HCT116 (cell line): ENCODE results near the gene TFF2. TPM values are rescaled to one million over a fixed set of nuclear protein-coding genes. Genes with fewer than 3 reads are reported as not detected.

Experiments used
- ATAC-seq: fragments of 200-7000 bp; cut with Tn5 transposase; 2 replicates; pipeline ENCODE4 v1.9.1; 2020; ENCODE audit warnings: mild to moderate bottlenecking, moderate library complexity
- BruUV-seq: library from RNA; stranded (reverse); fragments of 400-500 nt; replicated peaks from 2 replicates; lab custom pipeline; 2021; lab: Mats Ljungman, UMichigan
- CTCF ChIA-PET: fragments of 300-600 bp; sonication (Branson Sonifier 250); formaldehyde crosslinking; loops from one replicate; lab custom pipeline; 2021; ENCODE audit warnings: antibody characterized with exemption; lab: Charles Lee
- POLR2A ChIA-PET: fragments of 300-600, 350-600 bp; sonication (Branson Sonifier 250); formaldehyde crosslinking; loops from one replicate; lab custom pipeline; 2021; ENCODE audit warnings: antibody characterized with exemption; lab: Charles Lee
- RAD21 ChIA-PET, 2 experiments: fragments of 300-600 bp; sonication (Branson Sonifier 250); formaldehyde crosslinking; loops; one replicate each; lab custom pipeline; 2023; ENCODE audit warnings: low total read pairs in 2 of 2; ENCODE audit not compliant: uncharacterized antibody in 2 of 2, unreplicated experiment in 2 of 2, low non-redundant PET in 1 of 2; lab: Charles Lee
- DNase-seq: peaks from one replicate; pipeline ENCODE4 v3.0.0-alpha.2; 2010; ENCODE audit warnings: low read depth, low spot score
- H2AFZ ChIP-seq: fragments of 200-600 bp; shearing (Covaris generic), sonication (generic); 2 replicates; pipeline ENCODE4 v1.6.1; 2017; ENCODE audit warnings: low read depth, mixed run types, mixed read lengths, antibody characterized with exemption, low read length; ENCODE audit not compliant: poor library complexity, severe bottlenecking
- H3K27ac ChIP-seq: 2 replicates; pipeline ENCODE4 v1.5.1; 2012; ENCODE audit warnings: low read depth, low read length
- H3K27me3 ChIP-seq: fragments of 200-600 bp; sonication (generic); 2 replicates; pipeline ENCODE4 v1.6.1; 2016; ENCODE audit warnings: mixed run types, low read length, mixed read lengths; ENCODE audit not compliant: insufficient read depth
- H3K36me3 ChIP-seq, 2 experiments: fragments of 200-500 bp in 1 of 2; fragments of 200-600 bp in 1 of 2; sonication (Bioruptor generic) in 1 of 2; sonication (generic) in 1 of 2; 2 replicates each; pipeline versions ENCODE4 v1.5.1 to v1.6.1; 2014 to 2016; ENCODE audit warnings: low read length in 2 of 2, inconsistent platforms in 1 of 2, mixed read lengths in 1 of 2, mixed run types in 1 of 2; ENCODE audit not compliant: insufficient read depth in 2 of 2, control insufficient read depth in 1 of 2
- H3K4me1 ChIP-seq, 2 experiments: fragments of 200-600 bp in 1 of 2; sonication (generic) in 1 of 2; 2 replicates each; pipeline versions ENCODE4 v1.5.1 to v1.6.1; 2012 to 2017; ENCODE audit warnings: low read length in 2 of 2, inconsistent platforms in 1 of 2, mild to moderate bottlenecking in 1 of 2, mixed read lengths in 1 of 2, mixed run types in 1 of 2, moderate library complexity in 1 of 2; ENCODE audit not compliant: insufficient read depth in 2 of 2, control insufficient read depth in 1 of 2
- H3K4me2 ChIP-seq: fragments of 200-600 bp; sonication (generic); 2 replicates; pipeline ENCODE4 v1.6.1; 2017; ENCODE audit warnings: mixed run types, low read length, mixed read lengths
- H3K4me3 ChIP-seq, 2 experiments: fragments of 200-600 bp in 1 of 2; sonication (generic) in 1 of 2; replicated peaks in 1 of 2; 2 replicates each; pipeline ENCODE4 v1.5.1; 2011 to 2016; ENCODE audit warnings: low read length in 2 of 2, control low read depth in 1 of 2, low read depth in 1 of 2, mild to moderate bottlenecking in 1 of 2, mixed read lengths in 1 of 2, mixed run types in 1 of 2
- H3K79me2 ChIP-seq: fragments of 200-600 bp; sonication (generic); 2 replicates; pipeline ENCODE4 v1.6.1; 2017; ENCODE audit warnings: mild to moderate bottlenecking, mixed run types, low read length, moderate library complexity, mixed read lengths; ENCODE audit not compliant: insufficient read depth
- H3K9ac ChIP-seq: fragments of 200-600 bp; sonication (generic); 2 replicates; pipeline ENCODE4 v1.6.1; 2016; ENCODE audit warnings: low read length, mixed read lengths
- H3K9me2 ChIP-seq: fragments of 200-600 bp; sonication (generic), shearing (Covaris generic); 2 replicates; pipeline ENCODE4 v1.6.1; 2017; ENCODE audit warnings: mixed run types, mild to moderate bottlenecking, moderate library complexity; ENCODE audit not compliant: insufficient read depth
- H3K9me3 ChIP-seq, 2 experiments: fragments of 200-500 bp in 1 of 2; fragments of 200-600 bp in 1 of 2; sonication (Bioruptor generic) in 1 of 2; sonication (generic) in 1 of 2; 2 replicates each; pipeline ENCODE4 v1.6.1; 2014 to 2017; ENCODE audit warnings: low read length in 2 of 2, mixed read lengths in 2 of 2, inconsistent platforms in 1 of 2, low read depth in 1 of 2, mild to moderate bottlenecking in 1 of 2, mixed run types in 1 of 2, moderate library complexity in 1 of 2; ENCODE audit not compliant: control insufficient read depth in 1 of 2, insufficient read depth in 1 of 2
- H4K20me1 ChIP-seq: fragments of 200-600 bp; sonication (generic), shearing (Covaris generic); 2 replicates; pipeline ENCODE4 v1.6.1; 2017; ENCODE audit warnings: mixed run types, mild to moderate bottlenecking, moderate library complexity; ENCODE audit not compliant: insufficient read depth
- ATF3 ChIP-seq: IDR thresholded peaks from 2 replicates; pipeline ENCODE4 v1.6.1; 2012
- CBX3 ChIP-seq: IDR thresholded peaks from 2 replicates; pipeline ENCODE4 v1.6.1; 2012; ENCODE audit warnings: low read depth
- CEBPB ChIP-seq: IDR thresholded peaks from 2 replicates; pipeline ENCODE4 v1.6.1; 2012; ENCODE audit warnings: low read depth
- JUND ChIP-seq: IDR thresholded peaks from 2 replicates; pipeline ENCODE4 v1.6.1; 2012
- POLR2A ChIP-seq: IDR thresholded peaks from 2 replicates; pipeline ENCODE4 v1.7.0; 2011; ENCODE audit warnings: borderline replicate concordance; ENCODE audit not compliant: insufficient read depth, insufficient read length; ENCODE audit errors: extremely low read depth
- REST ChIP-seq: IDR thresholded peaks from 2 replicates; pipeline ENCODE4 v1.6.1; 2012; ENCODE audit warnings: low read depth
- SIN3A ChIP-seq: IDR thresholded peaks from 2 replicates; pipeline ENCODE4 v1.6.1; 2012; ENCODE audit warnings: low read depth
- SP1 ChIP-seq: IDR thresholded peaks from 2 replicates; pipeline ENCODE4 v1.6.1; 2012; ENCODE audit warnings: low read depth
- SRF ChIP-seq: IDR thresholded peaks from 2 replicates; pipeline ENCODE4 v1.6.1; 2012; ENCODE audit warnings: low read depth
- YY1 ChIP-seq: IDR thresholded peaks from 2 replicates; pipeline ENCODE4 v1.6.1; 2011; ENCODE audit warnings: low read length, low read depth, moderate library complexity, mild to moderate bottlenecking; ENCODE audit not compliant: insufficient replicate concordance; ENCODE audit errors: extremely low read depth
- ZFX ChIP-seq: fragments of 450-650 bp; IDR thresholded peaks from 2 replicates; pipeline ENCODE4 v1.6.1; 2017
- ZNF274 ChIP-seq: fragments of 200-500 bp; sonication (Bioruptor generic); IDR thresholded peaks from 2 replicates; pipeline ENCODE4 v1.6.1; 2014; ENCODE audit warnings: mild to moderate bottlenecking, low read depth, low read length, inconsistent platforms
- intact Hi-C: fragments of 100-400 bp; cut with micrococcal nuclease; formaldehyde crosslinking; loops from 2 replicates; pipeline ENCODE4 v1.10.0; 2022
- total RNA-seq: library from RNA; stranded (reverse); gene quantifications from one replicate; pipeline ENCODE4 v1.2.1, GENCODE V29; 2021; ENCODE audit not compliant: unreplicated experiment
- TF ChIP-seq, protein P1 (sequence below): IDR thresholded peaks from 2 replicates; pipeline ENCODE4 v1.6.1; 2011; ENCODE audit warnings: mild to moderate bottlenecking, low read length, moderate library complexity; ENCODE audit not compliant: insufficient replicate concordance; ENCODE audit errors: extremely low read depth
- TF ChIP-seq, protein P2 (sequence below), 3 experiments: fragments of 200-600 bp in 1 of 3; sonication (generic) in 1 of 3; IDR thresholded peaks in 2 of 3; conservative IDR thresholded peaks in 1 of 3; 2 replicates each; pipeline ENCODE4 v1.5.1; 2012 to 2017; ENCODE audit warnings: low read depth in 2 of 3, low read length in 2 of 3, antibody characterized with exemption in 1 of 3, borderline replicate concordance in 1 of 3, control low read depth in 1 of 3, mild to moderate bottlenecking in 1 of 3, mixed read lengths in 1 of 3, mixed run types in 1 of 3, moderate library complexity in 1 of 3; ENCODE audit not compliant: insufficient read depth in 1 of 3

Gene TFF2
- total RNA-seq, 1 experiment from 2014 or later, result not detected

DNA sequence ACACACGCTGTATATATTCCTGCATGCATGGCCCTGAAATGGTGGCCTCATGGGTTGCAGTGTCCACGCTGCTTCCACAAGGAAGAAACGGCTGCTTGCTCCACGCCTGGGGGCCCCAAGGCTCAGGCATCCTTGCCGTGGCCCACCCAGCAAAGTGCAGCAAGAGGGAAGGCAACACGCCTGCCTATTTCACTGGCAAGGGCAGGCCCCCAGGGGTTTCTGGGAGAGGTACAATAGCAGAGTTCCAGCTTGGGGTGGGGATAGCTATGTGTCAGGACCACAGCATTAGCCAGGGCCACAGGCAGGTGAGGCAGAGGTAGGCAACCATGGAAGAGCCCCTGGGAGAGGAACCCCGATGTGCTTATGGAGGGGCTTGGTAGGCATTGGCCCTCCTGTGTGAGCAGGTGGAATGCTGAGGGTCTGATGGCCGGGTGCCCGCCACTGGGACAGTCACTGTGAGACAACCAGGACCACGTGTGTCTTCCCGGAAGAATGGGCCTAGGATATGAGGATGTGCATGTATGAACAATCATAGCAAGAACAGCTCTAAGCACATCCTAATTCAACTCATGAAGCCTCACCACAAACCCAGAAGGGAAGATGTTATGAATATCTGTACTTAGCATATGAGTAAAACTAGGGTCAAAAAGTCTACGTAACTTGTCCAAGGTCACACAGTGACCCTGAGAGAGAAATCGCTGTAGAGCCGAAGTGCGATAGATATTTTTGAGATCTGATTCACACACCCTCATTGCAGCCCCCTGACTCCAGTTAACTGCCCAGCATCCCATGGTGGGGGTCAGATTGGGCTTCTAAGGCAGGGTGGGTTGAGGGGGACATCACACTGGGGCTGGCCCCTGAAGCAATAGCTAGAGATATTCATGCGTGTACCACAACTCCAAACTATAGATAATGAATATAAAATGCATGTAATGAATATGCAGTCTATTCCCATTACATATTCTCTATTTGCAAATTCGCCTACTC lies 11.8 kb downstream of the TFF2 start:
- DNase-seq, result no peak
- no TSS peak for BruUV-seq
- Histone ChIP-seq H3K27ac (no peak overlapping the region), H3K4me1 (peaks cover 0 to 10% of the 10 kb centered on the region in 2 experiments; a peak in 3 of 4 replicates), H3K79me2 (no peaks in the 10 kb centered on the region), H3K9me2 (no peaks in the 10 kb centered on the region), H3K27me3 (no peaks in the 10 kb centered on the region), H3K36me3 (no peaks in the 10 kb centered on the region), H3K4me2 (no peak overlapping the region), H4K20me1 (no peaks in the 10 kb centered on the region), H2AFZ (no peak overlapping the region), H3K9ac (no peak overlapping the region), H3K9me3 (no peaks in the 10 kb centered on the region), H3K4me3 (no peak overlapping the region)
- intact Hi-C loops, result loop anchor here (1.0 to 10.0 kb wide), 2 partner anchors 116 to 194 kb away; no protein-coding TSS in a partner anchor
- CTCF ChIA-PET, result interaction anchor here (1.8 kb wide), 1 partner anchor 29 kb away, joined by 8 read pairs; no protein-coding TSS in a partner anchor
- RAD21 ChIA-PET, result no interaction called here
- no peak for TF ChIP-seq SRF
- no peak for TF ChIP-seq ZFX
- TF ChIP-seq POLR2A, result no peak
- TF ChIP-seq REST, result no peak
- no peak for TF ChIP-seq YY1
- TF ChIP-seq ZNF274, result no peak
- no peak for TF ChIP-seq JUND
- no peak for TF ChIP-seq SIN3A
- no peak for TF ChIP-seq ATF3
- TF ChIP-seq, protein P1, sequence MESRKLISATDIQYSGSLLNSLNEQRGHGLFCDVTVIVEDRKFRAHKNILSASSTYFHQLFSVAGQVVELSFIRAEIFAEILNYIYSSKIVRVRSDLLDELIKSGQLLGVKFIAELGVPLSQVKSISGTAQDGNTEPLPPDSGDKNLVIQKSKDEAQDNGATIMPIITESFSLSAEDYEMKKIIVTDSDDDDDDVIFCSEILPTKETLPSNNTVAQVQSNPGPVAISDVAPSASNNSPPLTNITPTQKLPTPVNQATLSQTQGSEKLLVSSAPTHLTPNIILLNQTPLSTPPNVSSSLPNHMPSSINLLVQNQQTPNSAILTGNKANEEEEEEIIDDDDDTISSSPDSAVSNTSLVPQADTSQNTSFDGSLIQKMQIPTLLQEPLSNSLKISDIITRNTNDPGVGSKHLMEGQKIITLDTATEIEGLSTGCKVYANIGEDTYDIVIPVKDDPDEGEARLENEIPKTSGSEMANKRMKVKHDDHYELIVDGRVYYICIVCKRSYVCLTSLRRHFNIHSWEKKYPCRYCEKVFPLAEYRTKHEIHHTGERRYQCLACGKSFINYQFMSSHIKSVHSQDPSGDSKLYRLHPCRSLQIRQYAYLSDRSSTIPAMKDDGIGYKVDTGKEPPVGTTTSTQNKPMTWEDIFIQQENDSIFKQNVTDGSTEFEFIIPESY, result no peak
- no peak for TF ChIP-seq CEBPB
- TF ChIP-seq, protein P2, sequence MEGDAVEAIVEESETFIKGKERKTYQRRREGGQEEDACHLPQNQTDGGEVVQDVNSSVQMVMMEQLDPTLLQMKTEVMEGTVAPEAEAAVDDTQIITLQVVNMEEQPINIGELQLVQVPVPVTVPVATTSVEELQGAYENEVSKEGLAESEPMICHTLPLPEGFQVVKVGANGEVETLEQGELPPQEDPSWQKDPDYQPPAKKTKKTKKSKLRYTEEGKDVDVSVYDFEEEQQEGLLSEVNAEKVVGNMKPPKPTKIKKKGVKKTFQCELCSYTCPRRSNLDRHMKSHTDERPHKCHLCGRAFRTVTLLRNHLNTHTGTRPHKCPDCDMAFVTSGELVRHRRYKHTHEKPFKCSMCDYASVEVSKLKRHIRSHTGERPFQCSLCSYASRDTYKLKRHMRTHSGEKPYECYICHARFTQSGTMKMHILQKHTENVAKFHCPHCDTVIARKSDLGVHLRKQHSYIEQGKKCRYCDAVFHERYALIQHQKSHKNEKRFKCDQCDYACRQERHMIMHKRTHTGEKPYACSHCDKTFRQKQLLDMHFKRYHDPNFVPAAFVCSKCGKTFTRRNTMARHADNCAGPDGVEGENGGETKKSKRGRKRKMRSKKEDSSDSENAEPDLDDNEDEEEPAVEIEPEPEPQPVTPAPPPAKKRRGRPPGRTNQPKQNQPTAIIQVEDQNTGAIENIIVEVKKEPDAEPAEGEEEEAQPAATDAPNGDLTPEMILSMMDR (IDR thresholded peaks at IDR 0.05 in 2 of 3, conservative IDR thresholded peaks at IDR 0.05 in 1 of 3; ENCODE audit: borderline replicate concordance in 1 of 3, insufficient read depth in 1 of 3, low read depth in 2 of 3, low read length in 2 of 3), result no peak
- no peak for TF ChIP-seq SP1
- no peak for TF ChIP-seq CBX3
- no peak for ATAC-seq
- POLR2A ChIA-PET, result no interaction called here
